Trophoblast cell (in vitro differentiated cells and primary cell): ENCODE results near the gene EFEMP1.

ENCODE experiments used
- DNase-seq, 2 donors: peaks; one replicate each; pipeline ENCODE4 v3.0.0-alpha.2; 2016
- H2AFZ ChIP-seq: 2 replicates; pipeline ENCODE4 v1.6.1; 2013; ENCODE audit warnings: low read length, moderate library complexity, mild to moderate bottlenecking; ENCODE audit not compliant: insufficient read depth, poor library complexity
- H2AK5ac ChIP-seq: 2 replicates; pipeline ENCODE4 v1.6.1; 2013; ENCODE audit warnings: mild to moderate bottlenecking, low read length
- H2BK120ac ChIP-seq: 2 replicates; pipeline ENCODE4 v1.6.1; 2013; ENCODE audit warnings: low read length, mild to moderate bottlenecking, moderate library complexity; ENCODE audit not compliant: insufficient read depth, poor library complexity
- H2BK12ac ChIP-seq: 2 replicates; pipeline ENCODE4 v1.6.1; 2013; ENCODE audit warnings: mild to moderate bottlenecking, low read length, moderate library complexity
- H2BK5ac ChIP-seq: 2 replicates; pipeline ENCODE4 v1.6.1; 2013; ENCODE audit warnings: low read length, low read depth, moderate library complexity, mild to moderate bottlenecking; ENCODE audit not compliant: poor library complexity
- H3K14ac ChIP-seq: 2 replicates; pipeline ENCODE4 v1.6.1; 2013; ENCODE audit warnings: mild to moderate bottlenecking, low read length
- H3K18ac ChIP-seq: 2 replicates; pipeline ENCODE4 v1.6.1; 2013; ENCODE audit warnings: mild to moderate bottlenecking, low read length
- H3K23ac ChIP-seq: 2 replicates; pipeline ENCODE4 v1.6.1; 2013; ENCODE audit warnings: low read length
- H3K27ac ChIP-seq: 2 replicates; pipeline ENCODE4 v1.5.1; 2013; ENCODE audit warnings: low read depth, mild to moderate bottlenecking, inconsistent platforms, low read length, moderate library complexity
- H3K27me3 ChIP-seq: 2 replicates; pipeline ENCODE4 v1.6.1; 2013; ENCODE audit warnings: inconsistent platforms, mild to moderate bottlenecking, low read length, moderate library complexity; ENCODE audit not compliant: insufficient read depth
- H3K36me3 ChIP-seq, 2 experiments: 1 replicate in 1 of 2; 2 replicates in 1 of 2; pipeline ENCODE4 v1.6.1; 2013; ENCODE audit warnings: low read length in 2 of 2, mild to moderate bottlenecking in 2 of 2, moderate library complexity in 1 of 2; ENCODE audit not compliant: insufficient read depth in 2 of 2, control insufficient read depth in 1 of 2
- H3K4ac ChIP-seq: 2 replicates; pipeline ENCODE4 v1.6.1; 2013; ENCODE audit warnings: low read depth, mild to moderate bottlenecking, low read length, moderate library complexity
- H3K4me1 ChIP-seq, 2 experiments: 1 replicate in 1 of 2; 2 replicates in 1 of 2; pipeline ENCODE4 v1.6.1; 2013; ENCODE audit warnings: low read length in 2 of 2, mild to moderate bottlenecking in 2 of 2, moderate library complexity in 1 of 2; ENCODE audit not compliant: insufficient read depth in 2 of 2, control insufficient read depth in 1 of 2
- H3K4me2 ChIP-seq: 2 replicates; pipeline ENCODE4 v1.6.1; 2013; ENCODE audit warnings: inconsistent platforms, mild to moderate bottlenecking, low read length, moderate library complexity
- H3K4me3 ChIP-seq: 2 replicates; pipeline ENCODE4 v1.5.1; 2013; ENCODE audit warnings: mild to moderate bottlenecking, low read depth, low read length, inconsistent platforms
- H3K79me1 ChIP-seq: one replicate; pipeline ENCODE4 v1.6.1; 2013; ENCODE audit warnings: low read length
- H3K79me2 ChIP-seq: 2 replicates; pipeline ENCODE4 v1.6.1; 2013; ENCODE audit warnings: low read length, mild to moderate bottlenecking; ENCODE audit not compliant: control insufficient read depth, insufficient read depth, poor library complexity
- H3K9ac ChIP-seq: 2 replicates; pipeline ENCODE4 v1.6.1; 2013; ENCODE audit warnings: mild to moderate bottlenecking, low read length
- H3K9me3 ChIP-seq: 2 replicates; pipeline ENCODE4 v1.6.1; 2013; ENCODE audit warnings: low read depth, mild to moderate bottlenecking, control low read depth, inconsistent platforms, low read length; ENCODE audit not compliant: insufficient read depth
- H4K12ac ChIP-seq: 2 replicates; pipeline ENCODE4 v1.6.1; 2013; ENCODE audit warnings: low read depth, mild to moderate bottlenecking, low read length, moderate library complexity
- H4K8ac ChIP-seq: 2 replicates; pipeline ENCODE4 v1.6.1; 2013; ENCODE audit warnings: low read depth, mild to moderate bottlenecking, low read length, moderate library complexity
- H4K91ac ChIP-seq: one replicate; pipeline ENCODE4 v1.6.1; 2013; ENCODE audit warnings: low read depth, mild to moderate bottlenecking, low read length, moderate library complexity
- WGBS: extraction: QIAGEN DNeasy Blood & Tissue Kit; methylation state at CpG from one replicate; pipeline ENCODE4 v1.1.7; 2013; ENCODE audit warnings: missing lambda C conversion rate; ENCODE audit not compliant: insufficient read length, insufficient coverage; ENCODE audit errors: extremely low coverage; 5-methylcytosine and 5-hydroxymethylcytosine counted together

Gene EFEMP1

GRCh38 chr2:55965966-55966365 is 42.4 kb upstream of the EFEMP1 start:
- Histone ChIP-seq H3K23ac (no peak overlapping the region), H4K91ac (no peak overlapping the region), H3K9ac (no peak overlapping the region), H3K9me3 (no peaks in the 10 kb centered on the region), H3K79me1 (no peaks in the 10 kb centered on the region), H3K79me2 (no peaks in the 10 kb centered on the region), H2BK12ac (no peak overlapping the region), H2AK5ac (no peak overlapping the region), H2AFZ (no peak overlapping the region), H3K18ac (no peak overlapping the region), H3K4ac (no peak overlapping the region), H3K27me3 (no peaks in the 10 kb centered on the region), H3K4me2 (no peak overlapping the region), H2BK5ac (no peak overlapping the region), H3K4me3 (no peak overlapping the region), H3K27ac (no peak overlapping the region), H2BK120ac (no peak overlapping the region), H3K36me3 (no peaks in the 10 kb centered on the region), H3K4me1 (no peaks in the 10 kb centered on the region), H4K12ac (no peak overlapping the region), H3K14ac (no peak overlapping the region), H4K8ac (no peak overlapping the region)
- no peak for DNase-seq
- no CpG with 5 or more reads among the region's 3 CpGs for WGBS

- no peak overlapping the region for H2AFZ ChIP-seq
- no peak overlapping the region for H2AK5ac ChIP-seq
- H3K9me3 ChIP-seq: no peaks in the 10 kb centered on the region
- H3K79me1 ChIP-seq: no peaks in the 10 kb centered on the region
- H3K4me2 ChIP-seq: no peak overlapping the region
- H3K23ac ChIP-seq: no peak overlapping the region
- H2BK5ac ChIP-seq: no peak overlapping the region
- H4K12ac ChIP-seq: no peak overlapping the region
- no peak overlapping the region for H4K91ac ChIP-seq
- no peak for DNase-seq
- H3K36me3 ChIP-seq: no peaks in the 10 kb centered on the region
- no peak overlapping the region for H4K8ac ChIP-seq
- no peak overlapping the region for H3K4me3 ChIP-seq
- H3K18ac ChIP-seq: no peak overlapping the region
- H2BK120ac ChIP-seq: no peak overlapping the region
- no peaks in the 10 kb centered on the region for H3K27me3 ChIP-seq
- no peak overlapping the region for H3K9ac ChIP-seq
- no peaks in the 10 kb centered on the region for H3K79me2 ChIP-seq
- H2BK12ac ChIP-seq: no peak overlapping the region
- H3K4ac ChIP-seq: no peak overlapping the region
- H3K4me1 ChIP-seq: no peaks in the 10 kb centered on the region
- H3K27ac ChIP-seq: no peak overlapping the region
- WGBS: no CpG with 5 or more reads among the region's 2 CpGs
- no peak overlapping the region for H3K14ac ChIP-seq
These were observed 41.7 kb upstream of the EFEMP1 start for GRCh38 chr2:55965276-55965675.

GRCh38 chr2:55962915-55963314 is 39.3 kb upstream of the EFEMP1 start:
- Histone ChIP-seq H4K12ac (no peak overlapping the region), H2BK12ac (no peak overlapping the region), H3K9ac (no peak overlapping the region), H3K14ac (no peak overlapping the region), H4K8ac (no peak overlapping the region), H3K4me1 (peaks cover 2 to 3% of the 10 kb centered on the region in 2 experiments), H3K9me3 (no peaks in the 10 kb centered on the region), H4K91ac (no peak overlapping the region), H2AFZ (no peak overlapping the region), H3K4ac (no peak overlapping the region), H3K27ac (no peak overlapping the region), H2BK120ac (no peak overlapping the region), H3K79me2 (no peaks in the 10 kb centered on the region), H2BK5ac (no peak overlapping the region), H3K4me2 (no peak overlapping the region), H3K18ac (no peak overlapping the region), H3K36me3 (no peaks in the 10 kb centered on the region), H3K27me3 (no peaks in the 10 kb centered on the region), H3K79me1 (peaks cover 3% of the 10 kb centered on the region), H2AK5ac (no peak overlapping the region), H3K4me3 (no peak overlapping the region), H3K23ac (no peak overlapping the region)
- WGBS: no CpG with 5 or more reads among the region's 3 CpGs
- DNase-seq: no peak

GRCh38 chr2:55961318-55961911 is 37.8 kb upstream of the EFEMP1 start:
- Histone ChIP-seq H3K4me3 (no peak overlapping the region), H3K4me1 (peaks cover 3% of the 10 kb centered on the region in 2 experiments), H3K4me2 (no peak overlapping the region), H3K79me1 (peaks cover 3% of the 10 kb centered on the region), H3K23ac (no peak overlapping the region), H4K8ac (no peak overlapping the region), H3K18ac (no peak overlapping the region), H3K14ac (no peak overlapping the region), H4K12ac (no peak overlapping the region), H3K27me3 (no peaks in the 10 kb centered on the region), H3K36me3 (no peaks in the 10 kb centered on the region), H4K91ac (no peak overlapping the region), H3K9me3 (no peaks in the 10 kb centered on the region), H2BK12ac (no peak overlapping the region), H3K9ac (no peak overlapping the region), H3K27ac (no peak overlapping the region), H3K4ac (no peak overlapping the region), H2AK5ac (no peak overlapping the region), H3K79me2 (no peaks in the 10 kb centered on the region), H2BK120ac (no peak overlapping the region), H2BK5ac (no peak overlapping the region), H2AFZ (no peak overlapping the region)
- peak in 1 of 2 donors; percentile 59 for DNase-seq
- WGBS: no CpG with 5 or more reads among the region's 3 CpGs
